RWPE1 (cell line): Measurements from ENCODE around the gene TUBGCP3.
A peak's percentile ranks its signal among the peaks of the same experiment; 100 is the strongest.

ENCODE experiments used
- CTCF ChIA-PET: fragments of 350-600 bp; sonication (Branson Sonifier 250); formaldehyde crosslinking; extraction: SDS; loops from one replicate; lab custom pipeline; 2021; lab: Yijun Ruan, JAX
- POLR2A ChIA-PET: fragments of 400-600 bp; formaldehyde crosslinking; extraction: SDS; loops from one replicate; lab custom pipeline; 2020; ENCODE audit warnings: antibody characterized with exemption; ENCODE audit not compliant: low non-redundant PET; lab: Yijun Ruan, JAX
- DNase-seq: peaks from one replicate; pipeline ENCODE4 v3.0.0; 2012; ENCODE audit warnings: low spot score
- H3K27ac ChIP-seq: fragments of 450-650 bp; 2 replicates; pipeline ENCODE4 v1.5.1; 2017
- TF ChIP-seq, protein P1 (sequence below): fragments of 450-650 bp; conservative IDR thresholded peaks from 2 replicates; pipeline ENCODE4 v1.5.1; 2017; ENCODE audit warnings: low read depth, mild to moderate bottlenecking

The TUBGCP3 gene

DNA sequence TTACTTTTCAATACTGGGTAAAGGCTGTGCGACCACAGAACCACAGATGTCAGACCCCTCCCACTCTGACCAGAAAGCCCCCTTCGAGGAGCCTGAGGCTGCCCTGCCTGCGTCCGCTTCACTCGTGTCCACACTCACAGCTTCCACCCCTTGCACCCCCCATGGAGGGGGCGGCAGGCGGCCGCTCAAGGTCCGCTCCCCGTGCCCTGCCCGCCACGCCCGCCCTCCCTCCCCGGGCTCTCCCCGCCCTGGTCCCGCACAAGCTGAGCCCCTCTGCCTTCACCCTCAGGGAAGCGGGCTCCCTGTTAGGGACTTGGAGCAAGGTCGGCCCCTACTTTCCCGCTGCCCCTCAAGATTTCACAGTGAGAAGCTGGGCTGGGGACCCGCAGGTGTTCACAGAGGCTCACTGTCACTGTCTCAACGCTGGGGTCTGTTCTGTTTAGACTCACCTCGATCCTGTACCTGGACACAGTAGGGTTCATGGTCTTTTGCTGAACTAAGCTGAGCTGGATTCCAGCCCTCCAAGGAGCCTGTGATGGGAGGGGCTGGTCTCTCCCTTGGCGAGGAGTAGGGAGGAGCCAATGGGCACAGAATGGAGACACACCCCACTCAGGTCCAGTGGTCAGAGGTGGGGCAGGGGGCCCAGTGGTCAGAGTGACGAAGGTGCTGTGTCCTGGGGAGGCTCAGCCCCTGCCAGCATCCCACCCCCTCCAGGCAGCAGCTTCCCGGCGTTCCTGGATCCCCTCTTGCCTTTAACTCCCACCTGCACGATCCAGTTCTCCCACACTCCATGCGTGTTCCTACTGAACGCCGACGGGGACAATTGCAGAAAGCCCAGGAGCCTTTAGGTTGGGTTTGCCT lies 142.3 kb downstream of the TUBGCP3 start:
- CTCF ChIA-PET, result no interaction called here

DNA sequence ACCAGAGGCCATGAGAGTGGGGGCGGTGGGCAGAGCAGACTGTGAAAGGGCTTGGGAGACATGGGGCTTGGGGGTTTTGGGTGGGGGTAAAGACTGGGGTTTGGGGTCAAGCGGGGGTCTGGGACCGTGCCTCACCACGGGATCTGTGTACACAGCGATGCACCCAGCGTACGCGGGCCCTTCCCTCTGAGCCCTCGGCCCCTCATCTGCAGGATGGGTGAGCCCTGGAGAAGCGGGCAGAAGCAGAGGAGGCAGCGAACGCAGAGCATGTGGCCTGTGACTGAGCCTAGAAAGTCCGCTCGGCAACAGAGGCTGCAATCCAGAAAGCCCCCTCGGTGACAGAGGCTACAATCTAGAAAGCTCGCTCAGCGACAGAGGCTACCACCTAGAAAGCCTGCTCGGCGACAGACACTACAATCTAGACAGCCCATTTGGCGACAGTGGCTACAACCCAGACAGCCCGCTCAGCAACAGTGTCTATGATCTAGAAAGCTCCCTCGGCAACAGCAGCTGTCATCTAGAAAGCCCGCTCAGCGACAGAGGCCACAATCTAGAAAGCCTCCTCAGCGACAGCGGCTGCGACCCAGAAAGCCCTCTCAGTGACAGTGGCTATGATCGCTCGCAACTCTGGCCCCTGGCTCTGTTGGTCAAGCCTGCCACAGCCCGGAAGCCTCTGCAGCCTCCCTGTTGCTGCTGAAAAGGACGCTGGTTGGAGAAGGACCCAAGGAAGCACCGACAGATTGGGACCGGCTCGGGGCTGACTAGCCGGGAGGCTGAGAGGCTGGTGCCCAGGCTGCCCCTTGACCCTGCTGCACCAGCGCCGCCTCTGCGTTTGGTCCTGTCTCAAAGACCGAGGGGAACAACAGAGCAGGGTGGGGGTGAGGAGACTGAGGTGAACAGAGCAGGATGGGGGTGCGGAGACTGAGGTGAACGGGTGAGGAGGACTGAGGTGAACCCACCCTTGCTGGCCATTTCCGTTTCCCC lies 143.2 kb downstream of the TUBGCP3 start:
- CTCF ChIA-PET, result interaction anchor here (0.5 to 2.5 kb wide), 16 partner anchors 9 to 1611 kb away, joined by 3 to 29 read pairs (median 4); no protein-coding TSS in a partner anchor
- POLR2A ChIA-PET, result no interaction called here
- DNase-seq, result no peak
- TF ChIP-seq, protein P1, sequence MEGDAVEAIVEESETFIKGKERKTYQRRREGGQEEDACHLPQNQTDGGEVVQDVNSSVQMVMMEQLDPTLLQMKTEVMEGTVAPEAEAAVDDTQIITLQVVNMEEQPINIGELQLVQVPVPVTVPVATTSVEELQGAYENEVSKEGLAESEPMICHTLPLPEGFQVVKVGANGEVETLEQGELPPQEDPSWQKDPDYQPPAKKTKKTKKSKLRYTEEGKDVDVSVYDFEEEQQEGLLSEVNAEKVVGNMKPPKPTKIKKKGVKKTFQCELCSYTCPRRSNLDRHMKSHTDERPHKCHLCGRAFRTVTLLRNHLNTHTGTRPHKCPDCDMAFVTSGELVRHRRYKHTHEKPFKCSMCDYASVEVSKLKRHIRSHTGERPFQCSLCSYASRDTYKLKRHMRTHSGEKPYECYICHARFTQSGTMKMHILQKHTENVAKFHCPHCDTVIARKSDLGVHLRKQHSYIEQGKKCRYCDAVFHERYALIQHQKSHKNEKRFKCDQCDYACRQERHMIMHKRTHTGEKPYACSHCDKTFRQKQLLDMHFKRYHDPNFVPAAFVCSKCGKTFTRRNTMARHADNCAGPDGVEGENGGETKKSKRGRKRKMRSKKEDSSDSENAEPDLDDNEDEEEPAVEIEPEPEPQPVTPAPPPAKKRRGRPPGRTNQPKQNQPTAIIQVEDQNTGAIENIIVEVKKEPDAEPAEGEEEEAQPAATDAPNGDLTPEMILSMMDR, result no peak
- no peak overlapping the region for H3K27ac ChIP-seq

More for the DNA sequence above, 142.3 kb downstream of the TUBGCP3 start:
- POLR2A ChIA-PET, result no interaction called here
- DNase-seq, result no peak
- no peak overlapping the region for H3K27ac ChIP-seq
- TF ChIP-seq, protein P1, result no peak

GRCh38 chr13:112443995-112444311 lies 144.0 kb downstream of the TUBGCP3 start:
- ChIA-PET CTCF (interaction anchor here (0.5 to 2.5 kb wide), 21 partner anchors 10 to 1910 kb away, joined by 3 to 29 read pairs (median 3); no protein-coding TSS in a partner anchor), POLR2A (no interaction called here)
- DNase-seq, result peak; percentile 67
- TF ChIP-seq, protein P1, result peak; percentile 77
- no peak overlapping the region for H3K27ac ChIP-seq

DNA sequence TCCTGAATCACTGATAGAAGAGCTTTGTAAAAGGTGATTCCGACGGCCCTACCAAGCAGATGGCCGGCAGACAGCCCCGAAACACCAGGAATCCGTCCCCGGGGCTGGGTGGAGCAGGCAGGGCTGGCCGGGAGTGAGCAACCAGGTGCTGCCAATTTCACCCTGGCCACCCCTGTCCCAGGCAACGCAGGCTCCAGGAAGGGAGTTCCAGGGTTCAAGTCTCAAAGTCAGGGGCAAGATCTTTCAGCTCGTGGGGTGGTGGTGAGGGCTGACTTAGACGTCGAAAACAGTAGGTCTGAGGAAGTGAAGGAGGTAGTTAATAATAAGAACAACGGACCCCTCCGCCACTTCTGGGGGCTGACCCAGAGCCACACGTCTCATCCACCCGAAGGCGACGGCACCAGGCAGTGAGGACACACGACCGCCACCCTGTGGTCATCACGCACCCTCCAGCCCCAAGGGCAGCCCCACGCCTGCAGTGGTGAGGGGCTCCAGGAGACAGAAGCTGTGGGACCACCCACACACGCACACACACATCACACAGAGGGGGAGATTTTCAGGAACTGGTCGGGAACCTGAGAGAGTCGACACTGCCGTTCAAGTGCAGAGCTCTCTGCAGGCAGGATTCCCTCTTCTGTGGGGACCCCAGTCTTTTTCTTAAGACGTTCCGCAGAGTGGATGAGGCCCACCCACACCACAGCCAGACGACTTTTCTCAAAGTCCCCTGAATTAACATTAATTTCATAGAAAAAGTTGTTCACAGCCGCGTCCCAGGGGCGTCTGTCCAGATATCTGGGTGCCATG lies 144.6 kb downstream of the TUBGCP3 start:
- ChIA-PET CTCF (interaction anchor here (0.6 to 2.5 kb wide), 20 partner anchors 10 to 1909 kb away, joined by 3 to 29 read pairs (median 3); no protein-coding TSS in a partner anchor), POLR2A (no interaction called here)
- DNase-seq, result no peak
- no peak overlapping the region for H3K27ac ChIP-seq
- TF ChIP-seq, protein P1, result no peak

GRCh38 chr13:112442483-112443090 lies 145.4 kb downstream of the TUBGCP3 start:
- POLR2A ChIA-PET, result no interaction called here
- CTCF ChIA-PET, result interaction anchor here (0.7 to 2.5 kb wide), 6 partner anchors 322 to 968 kb away, joined by 3 to 29 read pairs (median 4); no protein-coding TSS in a partner anchor
- peak; percentile 14 for DNase-seq
- TF ChIP-seq, protein P1, result no peak
- H3K27ac ChIP-seq, result no peak overlapping the region
